ENCODE data around the gene PPFIA2.

DNA sequence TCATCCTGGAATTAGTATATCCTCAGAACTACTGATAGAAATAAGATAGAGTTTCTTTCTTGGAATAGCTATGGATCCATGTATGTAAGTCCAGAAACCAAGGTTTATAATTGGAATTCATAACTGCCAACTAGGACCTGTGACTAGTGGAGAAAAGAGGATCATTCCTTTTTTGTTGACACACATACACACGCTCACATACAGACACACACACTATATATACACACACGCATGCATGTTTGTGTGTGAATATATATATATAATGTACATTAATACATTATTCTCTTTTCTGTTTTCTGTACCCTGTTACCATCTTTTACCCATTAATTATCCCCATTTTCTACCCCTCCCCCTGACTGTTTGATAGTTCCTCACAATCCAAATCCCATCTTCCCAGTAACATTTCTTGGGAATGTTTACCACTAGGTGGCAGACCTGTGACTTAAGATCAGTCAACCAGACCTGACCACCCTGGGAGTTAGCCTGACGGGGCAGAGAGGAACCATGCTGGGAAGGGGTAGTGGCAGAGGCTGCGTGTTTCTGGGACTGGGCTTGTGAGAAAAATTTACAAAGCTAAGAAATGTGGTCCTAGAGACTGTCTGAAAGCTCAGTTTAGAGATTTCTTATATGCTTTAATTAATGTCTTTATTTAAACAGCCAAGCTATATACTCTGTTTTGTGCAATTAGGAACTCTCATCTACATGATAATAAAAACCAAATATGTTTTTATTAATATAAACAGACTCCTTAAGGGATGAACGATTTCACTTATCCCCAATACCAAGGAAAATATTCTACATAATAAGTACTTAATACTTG is 308.0 kb downstream of the PPFIA2 start:
- TF ChIP-seq GATA2 (IDR thresholded peaks at IDR 0.05; ENCODE audit: low read depth, low read length) = no peak
- no peak for TF ChIP-seq GATA3 (IDR thresholded peaks at IDR 0.05; ENCODE audit: low read depth, low read length)
